ENCODE data around the gene PMVK. TPM values are rescaled to one million over a fixed set of nuclear protein-coding genes. Genes with fewer than 3 reads are reported as not detected.
A peak's percentile ranks its signal among the peaks of the same experiment; 100 is the strongest.
"Not testable (repeated sequence)": the region's sequence is repeated elsewhere in the genome, so short reads cannot be mapped to it uniquely, and the experiment has no call there.

PMVK gene
- total RNA-seq, 1 experiment from 2014 or later = 27.1 TPM

GRCh38 chr1:154982897-154983648 is 46.6 kb upstream of the PMVK start, which contains the start of gene FLAD1:
FLAD1 (plus strand) TSS chr1:154983344; CDS start chr1:154983695, 351 bp downstream.
- TF ChIP-seq EZH2 (IDR thresholded peaks at IDR 0.05; ENCODE audit: low read depth) (no peak), CTCF (conservative IDR thresholded peaks at IDR 0.05) (no peak)
- Histone ChIP-seq H3K27ac (peak within 1 kb of the TSS; percentile 21; the same call in 1 of the 2 replicates), H2AFZ (peak within 1 kb of the TSS; percentile 81), H3K4me2 (peak within 1 kb of the TSS; percentile 93), H3K9me3 (ENCODE audit: insufficient read depth, low read depth) (no peaks in the 10 kb centered on the region), H3K4me3 (peak within 1 kb of the TSS; percentile 72), H3K4me1 (replicated peaks; ENCODE audit: insufficient read depth) (peaks cover 32% of the 10 kb centered on the region), H4K20me1 (ENCODE audit: insufficient read depth) (no peaks in the 10 kb centered on the region), H3F3A (ENCODE audit: insufficient read depth, low read depth) (peaks cover 51% of the 10 kb centered on the region), H3K79me2 (ENCODE audit: low read depth) (peaks cover 61% of the 10 kb centered on the region), H3K9me2 (ENCODE audit: insufficient read depth) (no peaks in the 10 kb centered on the region), H3K36me3 (ENCODE audit: low read depth) (peaks cover 22% of the 10 kb centered on the region), H3K27me3 (ENCODE audit: insufficient read depth, low read depth) (no peaks in the 10 kb centered on the region)
- no TSS peak for BruUV-seq (replicated peaks)
- intact Hi-C loops (cut with micrococcal nuclease; ENCODE audit: unreplicated experiment) = no loop called here
- CTCF ChIA-PET = interaction anchor here (0.8 kb wide), 2 partner anchors 10 to 102 kb away, joined by 3 to 5 read pairs; no protein-coding TSS in a partner anchor
- POLR2A ChIA-PET (ENCODE audit: unreplicated experiment) = interaction anchor here (0.6 to 1.1 kb wide), 7 partner anchors 11 to 212 kb away, joined by 4 to 6 read pairs (median 5); partner anchors contain the start of gene PBXIP1
- DNase-seq = peak; percentile 95 to 99

GRCh38 chr1:154982341-154982740 is 45.8 kb upstream of the PMVK start:
- TF ChIP-seq CTCF (conservative IDR thresholded peaks at IDR 0.05) = no peak
- TF ChIP-seq EZH2 (IDR thresholded peaks at IDR 0.05; ENCODE audit: low read depth) = no peak
- intact Hi-C loops (cut with micrococcal nuclease; ENCODE audit: unreplicated experiment) = no loop called here
- Histone ChIP-seq H3K27me3 (ENCODE audit: insufficient read depth, low read depth) (no peaks in the 10 kb centered on the region), H3K79me2 (ENCODE audit: low read depth) (peaks cover 62% of the 10 kb centered on the region), H3F3A (ENCODE audit: insufficient read depth, low read depth) (peaks cover 56% of the 10 kb centered on the region), H4K20me1 (ENCODE audit: insufficient read depth) (no peaks in the 10 kb centered on the region), H3K4me3 (peak overlapping the region; percentile 44; the same call in 1 of the 2 replicates), H3K9me2 (ENCODE audit: insufficient read depth) (no peaks in the 10 kb centered on the region), H2AFZ (peak overlapping the region; percentile 64; the same call in 1 of the 2 replicates), H3K27ac (peak overlapping the region; percentile 21; the same call in 1 of the 2 replicates), H3K9me3 (ENCODE audit: insufficient read depth, low read depth) (no peaks in the 10 kb centered on the region), H3K4me1 (replicated peaks; ENCODE audit: insufficient read depth) (peaks cover 25% of the 10 kb centered on the region), H3K4me2 (peak overlapping the region; percentile 71), H3K36me3 (ENCODE audit: low read depth) (peaks cover 22% of the 10 kb centered on the region)
- ChIA-PET POLR2A (ENCODE audit: unreplicated experiment) (interaction anchor here (0.6 kb wide), 2 partner anchors 27 to 213 kb away, joined by 4 to 5 read pairs; partner anchors contain the start of gene PBXIP1), CTCF (interaction anchor here (0.8 kb wide), 1 partner anchor 103 kb away, joined by 3 read pairs; no protein-coding TSS in a partner anchor)
- no peak for DNase-seq
- BruUV-seq (replicated peaks) = no TSS peak

GRCh38 chr1:154978360-154978759 is 41.8 kb upstream of the PMVK start:
- no TSS peak for BruUV-seq (replicated peaks)
- Histone ChIP-seq H3K27me3 (ENCODE audit: insufficient read depth, low read depth) (no peaks in the 10 kb centered on the region), H3K27ac (no peak overlapping the region), H3K4me2 (no peak overlapping the region), H3K9me2 (ENCODE audit: insufficient read depth) (no peaks in the 10 kb centered on the region), H3K9me3 (ENCODE audit: insufficient read depth, low read depth) (no peaks in the 10 kb centered on the region), H4K20me1 (ENCODE audit: insufficient read depth) (peaks cover 6% of the 10 kb centered on the region; the same call in 1 of the 2 replicates), H3K36me3 (ENCODE audit: low read depth) (peaks cover 23% of the 10 kb centered on the region), H3K4me1 (replicated peaks; ENCODE audit: insufficient read depth) (peaks cover 18% of the 10 kb centered on the region), H3K4me3 (no peak overlapping the region), H3K79me2 (ENCODE audit: low read depth) (peaks cover 47% of the 10 kb centered on the region), H2AFZ (no peak overlapping the region), H3F3A (ENCODE audit: insufficient read depth, low read depth) (peaks cover 69% of the 10 kb centered on the region)
- no peak for DNase-seq
- intact Hi-C loops (cut with micrococcal nuclease; ENCODE audit: unreplicated experiment) = no loop called here
- TF ChIP-seq EZH2 (IDR thresholded peaks at IDR 0.05; ENCODE audit: low read depth) = no peak
- TF ChIP-seq CTCF (conservative IDR thresholded peaks at IDR 0.05) = no peak
- CTCF ChIA-PET = no interaction called here
- POLR2A ChIA-PET (ENCODE audit: unreplicated experiment) = no interaction called here

- BruUV-seq (replicated peaks); H3K27me3 ChIP-seq (ENCODE audit: insufficient read depth, low read depth); H2AFZ ChIP-seq; H3K4me3 ChIP-seq; CTCF ChIA-PET; H4K20me1 ChIP-seq (ENCODE audit: insufficient read depth); intact Hi-C loops (cut with micrococcal nuclease; ENCODE audit: unreplicated experiment); H3K9me2 ChIP-seq (ENCODE audit: insufficient read depth); DNase-seq; H3K9me3 ChIP-seq (ENCODE audit: insufficient read depth, low read depth): not testable (repeated sequence)
- H3K36me3 ChIP-seq (ENCODE audit: low read depth) = peaks cover 23% of the 10 kb centered on the region
- peaks cover 22% of the 10 kb centered on the region for H3K4me1 ChIP-seq (replicated peaks; ENCODE audit: insufficient read depth)
- peaks cover 74% of the 10 kb centered on the region for H3F3A ChIP-seq (ENCODE audit: insufficient read depth, low read depth)
- H3K79me2 ChIP-seq (ENCODE audit: low read depth) = peaks cover 46% of the 10 kb centered on the region
- H3K4me2 ChIP-seq = peak overlapping the region; percentile 84; the same call in 1 of the 2 replicates
- POLR2A ChIA-PET (ENCODE audit: unreplicated experiment) = interaction anchor here (0.7 kb wide), 1 partner anchor 563 kb away, joined by 5 read pairs; no protein-coding TSS in a partner anchor
- H3K27ac ChIP-seq = peak overlapping the region; percentile 8; the same call in 1 of the 2 replicates
These were observed 41.2 kb upstream of the PMVK start for GRCh38 chr1:154977762-154978161.

All from PC-9 (cell line).